ENCODE measurements around the gene TASL. TPM values are rescaled to one million over a fixed set of nuclear protein-coding genes. Genes with fewer than 3 reads are reported as not detected.
"Not testable (repeated sequence)": the region's sequence is repeated elsewhere in the genome, so short reads cannot be mapped to it uniquely, and the experiment has no call there.

Gene TASL
- total RNA-seq, 1 donor from 2014 or later, result 0.49 TPM

DNA sequence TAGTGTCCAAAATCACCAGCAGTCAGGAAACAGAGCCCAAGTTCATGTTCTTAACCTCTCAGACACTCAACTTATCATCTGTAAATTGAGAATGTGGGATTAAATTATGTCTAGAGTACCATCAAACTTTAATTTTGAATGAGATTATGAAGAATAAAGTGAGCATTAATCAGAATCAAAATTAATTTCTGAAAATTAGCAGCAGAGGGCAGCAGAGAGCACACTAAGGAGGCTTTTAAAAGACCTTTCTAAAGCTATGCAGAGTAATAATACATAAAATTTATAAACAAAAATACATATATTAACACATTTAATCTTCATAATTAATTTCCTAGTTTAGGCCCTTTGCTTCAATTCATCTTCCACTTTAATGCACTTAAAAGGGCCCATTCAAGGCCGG lies 7.1 kb downstream of the TASL start:
- intact Hi-C loops (cut with DNase I), result no loop called here
- TF ChIP-seq POLR2A (IDR thresholded peaks at IDR 0.05) (no peak), POLR2AphosphoS5 (IDR thresholded peaks at IDR 0.05; ENCODE audit: insufficient read depth in 1 of 2, low read depth in 1 of 2) (no peak)
- TF ChIP-seq, protein P1, sequence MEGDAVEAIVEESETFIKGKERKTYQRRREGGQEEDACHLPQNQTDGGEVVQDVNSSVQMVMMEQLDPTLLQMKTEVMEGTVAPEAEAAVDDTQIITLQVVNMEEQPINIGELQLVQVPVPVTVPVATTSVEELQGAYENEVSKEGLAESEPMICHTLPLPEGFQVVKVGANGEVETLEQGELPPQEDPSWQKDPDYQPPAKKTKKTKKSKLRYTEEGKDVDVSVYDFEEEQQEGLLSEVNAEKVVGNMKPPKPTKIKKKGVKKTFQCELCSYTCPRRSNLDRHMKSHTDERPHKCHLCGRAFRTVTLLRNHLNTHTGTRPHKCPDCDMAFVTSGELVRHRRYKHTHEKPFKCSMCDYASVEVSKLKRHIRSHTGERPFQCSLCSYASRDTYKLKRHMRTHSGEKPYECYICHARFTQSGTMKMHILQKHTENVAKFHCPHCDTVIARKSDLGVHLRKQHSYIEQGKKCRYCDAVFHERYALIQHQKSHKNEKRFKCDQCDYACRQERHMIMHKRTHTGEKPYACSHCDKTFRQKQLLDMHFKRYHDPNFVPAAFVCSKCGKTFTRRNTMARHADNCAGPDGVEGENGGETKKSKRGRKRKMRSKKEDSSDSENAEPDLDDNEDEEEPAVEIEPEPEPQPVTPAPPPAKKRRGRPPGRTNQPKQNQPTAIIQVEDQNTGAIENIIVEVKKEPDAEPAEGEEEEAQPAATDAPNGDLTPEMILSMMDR (IDR thresholded peaks at IDR 0.05), result peak; percentile 13 to 49 (median 34)
- Histone ChIP-seq H3K27ac (no peak overlapping the region), H3K36me3 (no peaks in the 10 kb centered on the region), H3K27me3 (no peaks in the 10 kb centered on the region), H3K4me1 (no peaks in the 10 kb centered on the region), H3K9me3 (no peaks in the 10 kb centered on the region), H3K4me3 (no peak overlapping the region)
- DNase-seq (ENCODE audit: extremely low spot score in 2 of 2), result no peak

DNA sequence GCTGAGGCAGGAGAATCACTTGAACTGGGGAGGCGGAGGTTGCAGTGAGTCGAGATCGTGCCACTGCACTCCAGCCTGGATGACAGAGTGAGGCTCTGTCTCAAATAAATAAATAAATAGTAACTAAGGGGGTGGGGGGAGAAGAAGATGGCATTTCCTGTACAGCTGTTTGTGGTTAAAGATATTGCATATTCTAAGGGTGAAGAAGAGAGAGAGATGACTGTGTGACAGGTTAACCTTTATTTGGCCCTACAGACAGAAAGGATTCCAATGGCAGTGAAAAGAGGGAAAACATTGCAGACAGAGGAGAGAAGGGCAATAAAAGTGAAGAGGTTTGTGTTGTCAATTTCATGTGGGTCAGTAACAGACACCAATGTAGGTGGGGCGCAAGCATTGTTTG lies 9.4 kb downstream of the TASL start:
- H3K9me3 ChIP-seq, result no peaks in the 10 kb centered on the region
- H3K4me1 ChIP-seq, result no peaks in the 10 kb centered on the region
- H3K36me3 ChIP-seq, result no peaks in the 10 kb centered on the region
- DNase-seq (ENCODE audit: extremely low spot score in 2 of 2), result no peak
- intact Hi-C loops (cut with DNase I), result no loop called here
- no peaks in the 10 kb centered on the region for H3K27me3 ChIP-seq
- no peak overlapping the region for H3K4me3 ChIP-seq
- no peak overlapping the region for H3K27ac ChIP-seq
- TF ChIP-seq POLR2A (IDR thresholded peaks at IDR 0.05) (no peak), POLR2AphosphoS5 (IDR thresholded peaks at IDR 0.05; ENCODE audit: insufficient read depth in 1 of 2, low read depth in 1 of 2) (no peak)
- TF ChIP-seq, protein P1 (IDR thresholded peaks at IDR 0.05), result no peak

DNA sequence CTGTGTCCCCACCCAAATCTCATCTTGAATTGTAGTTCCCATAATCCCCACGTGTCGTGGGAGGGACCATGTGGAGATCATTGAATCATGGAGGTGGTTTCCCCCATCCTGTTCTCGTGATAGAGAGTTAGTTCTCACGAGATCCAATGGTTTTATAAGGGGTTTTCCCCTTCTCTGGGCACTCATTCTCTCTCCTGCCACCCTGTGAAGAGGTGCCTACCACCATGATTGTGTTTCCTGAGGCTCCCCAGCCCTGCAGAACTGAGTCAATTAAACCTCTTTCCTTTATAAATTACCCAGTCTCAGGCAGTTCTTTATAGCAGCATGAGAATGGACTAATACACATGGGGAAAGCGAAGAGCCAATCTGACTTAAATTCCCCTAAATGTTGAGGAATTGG lies 14.5 kb downstream of the TASL start:
- H3K27ac ChIP-seq; H3K36me3 ChIP-seq; H3K4me1 ChIP-seq; DNase-seq (ENCODE audit: extremely low spot score in 2 of 2); H3K4me3 ChIP-seq; intact Hi-C loops (cut with DNase I); H3K27me3 ChIP-seq; H3K9me3 ChIP-seq: not testable (repeated sequence)

DNA sequence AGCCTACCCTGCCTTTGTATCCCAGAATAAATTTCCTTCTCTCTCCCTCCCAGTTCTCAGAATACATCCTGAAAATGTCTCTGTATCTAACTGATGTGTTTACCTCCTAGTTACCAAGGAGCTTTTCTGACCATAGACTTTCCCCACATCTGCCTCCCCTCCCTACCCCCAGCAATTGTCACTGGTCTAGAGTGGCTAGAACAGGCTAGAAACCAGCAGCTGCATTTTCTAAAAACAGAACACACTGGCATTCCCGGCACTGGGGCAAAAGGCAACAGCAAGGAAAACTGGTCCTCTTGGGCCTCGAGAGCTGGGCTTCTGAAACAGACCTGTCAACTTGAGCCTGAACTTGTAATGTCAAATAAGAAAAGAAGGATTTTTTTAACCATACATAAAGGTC lies 16.4 kb downstream of the TASL start:
- TF ChIP-seq, protein P1 (IDR thresholded peaks at IDR 0.05), result no peak
- no peak for TF ChIP-seq POLR2AphosphoS5 (IDR thresholded peaks at IDR 0.05; ENCODE audit: insufficient read depth in 1 of 2, low read depth in 1 of 2)
- TF ChIP-seq POLR2A (IDR thresholded peaks at IDR 0.05), result no peak
- no peak for DNase-seq (ENCODE audit: extremely low spot score in 2 of 2)
- Histone ChIP-seq H3K4me3 (no peak overlapping the region), H3K4me1 (no peaks in the 10 kb centered on the region), H3K9me3 (no peaks in the 10 kb centered on the region), H3K27ac (no peak overlapping the region), H3K36me3 (no peaks in the 10 kb centered on the region), H3K27me3 (no peaks in the 10 kb centered on the region)
- intact Hi-C loops (cut with DNase I), result no loop called here

DNA sequence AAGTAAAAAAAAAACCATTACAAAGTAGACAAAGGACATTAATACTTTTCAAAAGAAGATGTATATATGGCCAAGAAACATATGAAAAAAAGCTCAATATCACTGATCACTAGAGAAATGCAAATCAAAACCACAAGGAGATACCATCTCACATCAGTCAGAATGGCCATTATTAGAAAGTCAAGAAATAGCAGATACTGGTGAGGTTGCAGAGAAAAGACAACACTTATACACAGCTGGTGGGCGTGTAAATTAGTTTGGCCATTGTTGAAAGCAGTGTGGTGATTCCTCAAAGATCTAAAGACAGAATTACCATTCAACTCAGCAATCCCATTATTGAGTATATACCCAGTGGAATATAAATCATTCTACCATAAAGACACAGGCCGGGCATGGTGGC lies 39.3 kb downstream of the TASL start:
- intact Hi-C loops (cut with DNase I), result no loop called here
- Histone ChIP-seq H3K4me3 (no peak overlapping the region), H3K9me3 (no peaks in the 10 kb centered on the region), H3K36me3 (no peaks in the 10 kb centered on the region), H3K27me3 (no peaks in the 10 kb centered on the region), H3K4me1 (no peaks in the 10 kb centered on the region), H3K27ac (no peak overlapping the region)
- no peak for TF ChIP-seq POLR2A (IDR thresholded peaks at IDR 0.05)
- TF ChIP-seq, protein P1 (IDR thresholded peaks at IDR 0.05), result no peak
- TF ChIP-seq POLR2AphosphoS5 (IDR thresholded peaks at IDR 0.05; ENCODE audit: insufficient read depth in 1 of 2, low read depth in 1 of 2), result no peak
- no peak for DNase-seq (ENCODE audit: extremely low spot score in 2 of 2)

DNA sequence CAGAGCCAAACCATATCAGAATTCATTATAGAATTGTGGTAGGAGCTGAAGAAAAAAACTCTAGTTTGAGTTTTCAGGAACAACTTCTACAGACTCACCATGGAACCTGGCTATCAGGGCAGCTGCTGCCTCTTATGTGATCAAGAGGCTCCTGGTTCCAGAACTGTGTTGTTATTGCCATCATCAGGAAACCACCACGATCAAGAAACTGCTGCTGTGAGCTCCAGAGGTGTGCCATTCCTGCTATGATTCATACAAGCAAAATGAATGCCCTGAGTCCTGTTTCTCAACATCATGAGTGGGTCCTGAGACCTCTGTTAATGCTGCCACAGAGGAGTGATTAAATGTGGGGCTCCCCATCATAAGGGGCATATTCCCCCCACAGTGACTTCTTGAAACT lies 43.7 kb downstream of the TASL start:
- intact Hi-C loops (cut with DNase I), result no loop called here
- Histone ChIP-seq H3K27me3 (no peaks in the 10 kb centered on the region), H3K9me3 (no peaks in the 10 kb centered on the region), H3K4me1 (no peaks in the 10 kb centered on the region), H3K36me3 (no peaks in the 10 kb centered on the region), H3K4me3 (no peak overlapping the region), H3K27ac (no peak overlapping the region)
- TF ChIP-seq, protein P1 (IDR thresholded peaks at IDR 0.05), result no peak
- TF ChIP-seq POLR2A (IDR thresholded peaks at IDR 0.05) (no peak), POLR2AphosphoS5 (IDR thresholded peaks at IDR 0.05; ENCODE audit: insufficient read depth in 1 of 2, low read depth in 1 of 2) (no peak)
- DNase-seq (ENCODE audit: extremely low spot score in 2 of 2), result no peak
